H1 (cell line): ENCODE measurements around the gene PARP1. TPM values are rescaled to one million over a fixed set of nuclear protein-coding genes. Genes with fewer than 3 reads are reported as not detected.

Source experiments
- CTCF ChIA-PET: fragments of 300-600 bp; sonication (Branson Sonifier 250); formaldehyde crosslinking; loops from one replicate; lab custom pipeline; 2021; ENCODE audit not compliant: partially characterized antibody; lab: Charles Lee
- POLR2A ChIA-PET: fragments of 300-600 bp; sonication (Branson Sonifier 250); formaldehyde crosslinking; loops from one replicate; lab custom pipeline; 2021; ENCODE audit warnings: inconsistent platforms; ENCODE audit not compliant: partially characterized antibody; lab: Charles Lee
- DNase-seq, 2 experiments: peaks; one replicate each; pipeline versions ENCODE4 v3.0.0 to v3.0.0-alpha.2; 2010 to 2022; ENCODE audit warnings: low spot score in 2 of 2, low read depth in 1 of 2, mixed read lengths in 1 of 2
- FAIRE-seq: peaks from 2 replicates; lab custom pipeline; 2011; peaks lifted over from hg19 to GRCh38; lab: Jason Lieb, UNC
- H2AFZ ChIP-seq: 2 replicates; pipeline ENCODE4 v1.8.1; 2012; ENCODE audit warnings: low read length, inconsistent platforms
- H2AK5ac ChIP-seq: 2 replicates; pipeline ENCODE4 v1.6.1; 2013; ENCODE audit warnings: low read depth, low read length
- H2BK120ac ChIP-seq: replicated peaks from 2 replicates; pipeline ENCODE3; 2013; ENCODE audit warnings: low read depth, low read length, inconsistent platforms
- H2BK12ac ChIP-seq: 2 replicates; pipeline ENCODE4 v1.6.1; 2013; ENCODE audit warnings: low read depth, low read length
- H2BK15ac ChIP-seq: 2 replicates; pipeline ENCODE4 v1.6.1; 2013; ENCODE audit warnings: low read length
- H2BK20ac ChIP-seq: 2 replicates; pipeline ENCODE4 v1.6.1; 2013; ENCODE audit warnings: low read length
- H2BK5ac ChIP-seq: 2 replicates; pipeline ENCODE4 v1.6.1; 2013; ENCODE audit warnings: low read depth, low read length
- H3K14ac ChIP-seq: 2 replicates; pipeline ENCODE4 v1.6.1; 2013; ENCODE audit warnings: inconsistent platforms; ENCODE audit not compliant: insufficient read length
- H3K18ac ChIP-seq: 2 replicates; pipeline ENCODE4 v1.6.1; 2013; ENCODE audit warnings: low read length; ENCODE audit errors: extremely low read depth
- H3K23ac ChIP-seq: 2 replicates; pipeline ENCODE4 v1.6.1; 2013; ENCODE audit warnings: inconsistent platforms; ENCODE audit not compliant: insufficient read length
- H3K23me2 ChIP-seq: 2 replicates; pipeline ENCODE4 v1.6.1; 2013; ENCODE audit warnings: low read depth, low read length
- H3K27ac ChIP-seq: 2 replicates; pipeline ENCODE4 v1.6.1; 2011; ENCODE audit warnings: low read depth, low read length, inconsistent platforms
- H3K27me3 ChIP-seq, 4 experiments: replicated peaks in 1 of 4; 1 replicate in 1 of 4; 2 replicates in 3 of 4; pipeline versions ENCODE4 v1.6.1 to v1.8.1; 2011 to 2013; ENCODE audit warnings: low read length in 3 of 4, mild to moderate bottlenecking in 3 of 4, inconsistent platforms in 2 of 4, mixed read lengths in 2 of 4, moderate library complexity in 1 of 4; ENCODE audit not compliant: control insufficient read depth in 3 of 4, insufficient read depth in 3 of 4; ENCODE audit errors: extremely low read depth in 1 of 4
- H3K36me3 ChIP-seq, 4 experiments: 2 replicates each; pipeline versions ENCODE4 v1.6.1 to v1.8.1; 2011 to 2013; ENCODE audit warnings: mild to moderate bottlenecking in 4 of 4, low read length in 3 of 4, moderate library complexity in 2 of 4, control low read depth in 1 of 4, inconsistent platforms in 1 of 4; ENCODE audit not compliant: insufficient read depth in 4 of 4, control insufficient read depth in 2 of 4
- H3K4ac ChIP-seq: replicated peaks from 2 replicates; pipeline ENCODE3; 2013; ENCODE audit warnings: low read length, low read depth, mixed read lengths, inconsistent platforms; ENCODE audit not compliant: insufficient read length
- H3K4me1 ChIP-seq, 4 experiments: replicated peaks in 1 of 4; 1 replicate in 1 of 4; 2 replicates in 3 of 4; pipeline versions ENCODE4 v1.6.1 to v1.8.1; 2011 to 2013; ENCODE audit warnings: low read length in 3 of 4, inconsistent platforms in 2 of 4, mixed read lengths in 1 of 4; ENCODE audit not compliant: insufficient read depth in 4 of 4, control insufficient read depth in 3 of 4
- H3K4me2 ChIP-seq, 2 experiments: 2 replicates each; pipeline versions ENCODE4 v1.6.1 to v1.8.1; 2011 to 2013; ENCODE audit warnings: low read depth in 2 of 2, low read length in 2 of 2, control low read depth in 1 of 2, inconsistent platforms in 1 of 2, mild to moderate bottlenecking in 1 of 2; ENCODE audit not compliant: insufficient read depth in 1 of 2
- H3K4me3 ChIP-seq, 4 experiments: fragments of 200-600, 300-600 bp in 1 of 4; sonication (generic), shearing (Covaris generic), sonication (Bioruptor Twin) in 1 of 4; 2 replicates each; pipeline versions ENCODE4 v1.5.1 to v1.8.1; 2011 to 2016; ENCODE audit warnings: low read length in 4 of 4, low read depth in 3 of 4, control low read depth in 2 of 4, inconsistent platforms in 2 of 4, mild to moderate bottlenecking in 2 of 4, mixed read lengths in 1 of 4, moderate library complexity in 1 of 4; ENCODE audit not compliant: insufficient read depth in 2 of 4; ENCODE audit errors: extremely low read depth in 1 of 4
- H3K56ac ChIP-seq: replicated peaks from 2 replicates; pipeline ENCODE3; 2013; ENCODE audit warnings: low read depth, mild to moderate bottlenecking, mixed read lengths, low read length, inconsistent platforms; ENCODE audit not compliant: insufficient read length
- H3K79me1 ChIP-seq: 2 replicates; pipeline ENCODE4 v1.6.1; 2013; ENCODE audit warnings: low read depth, low read length, control low read depth
- H3K79me2 ChIP-seq, 2 experiments: 2 replicates each; pipeline versions ENCODE4 v1.6.1 to v1.8.1; 2012 to 2013; ENCODE audit warnings: low read length in 2 of 2, mild to moderate bottlenecking in 2 of 2, inconsistent platforms in 1 of 2; ENCODE audit not compliant: insufficient read depth in 2 of 2, control insufficient read depth in 1 of 2
- H3K9ac ChIP-seq, 4 experiments: replicated peaks in 1 of 4; 1 replicate in 1 of 4; 2 replicates in 3 of 4; pipeline versions ENCODE4 v1.6.1 to v1.8.1; 2011 to 2013; ENCODE audit warnings: low read depth in 3 of 4, low read length in 3 of 4, control low read depth in 2 of 4, mild to moderate bottlenecking in 2 of 4, moderate library complexity in 2 of 4, inconsistent platforms in 1 of 4; ENCODE audit errors: extremely low read depth in 1 of 4
- H3K9me3 ChIP-seq, 2 experiments: 2 replicates each; pipeline versions ENCODE4 v1.6.1 to v1.8.1; 2012 to 2013; ENCODE audit warnings: mild to moderate bottlenecking in 2 of 2, moderate library complexity in 2 of 2, control low read depth in 1 of 2, inconsistent platforms in 1 of 2, low read depth in 1 of 2, low read length in 1 of 2, mixed read lengths in 1 of 2; ENCODE audit not compliant: insufficient read depth in 2 of 2
- H4K20me1 ChIP-seq, 2 experiments: replicated peaks in 1 of 2; 2 replicates each; pipeline versions ENCODE3 to v1.8.1; 2011 to 2013; ENCODE audit warnings: inconsistent platforms in 2 of 2, low read length in 2 of 2, mild to moderate bottlenecking in 1 of 2; ENCODE audit not compliant: insufficient read depth in 2 of 2, control insufficient read depth in 1 of 2
- H4K5ac ChIP-seq: 2 replicates; pipeline ENCODE4 v1.6.1; 2013; ENCODE audit warnings: low read length, low read depth, mixed read lengths, inconsistent platforms; ENCODE audit not compliant: insufficient read length
- H4K8ac ChIP-seq: 2 replicates; pipeline ENCODE4 v1.8.0; 2013; ENCODE audit warnings: mild to moderate bottlenecking, moderate library complexity, low read length, inconsistent platforms; ENCODE audit not compliant: insufficient read depth; ENCODE audit errors: extremely low read depth
- H4K91ac ChIP-seq: replicated peaks from 2 replicates; pipeline ENCODE3; 2013; ENCODE audit warnings: low read length, mixed read lengths, inconsistent platforms; ENCODE audit not compliant: insufficient read length
- GABPA ChIP-seq: IDR thresholded peaks from 2 replicates; pipeline ENCODE4 v1.6.1; 2011; ENCODE audit warnings: mild to moderate bottlenecking, low read length, moderate library complexity, borderline replicate concordance; ENCODE audit not compliant: insufficient read depth
- KDM1A ChIP-seq: fragments of 200-600, 300-600 bp; sonication (generic); IDR thresholded peaks from 2 replicates; pipeline ENCODE4 v1.7.1; 2016; ENCODE audit warnings: mild to moderate bottlenecking, low read length, borderline replicate concordance
- YY1 ChIP-seq: IDR thresholded peaks from 2 replicates; pipeline ENCODE4 v1.6.1; 2011; ENCODE audit warnings: low read depth, mild to moderate bottlenecking, low read length
- WGBS, 2 experiments: shearing (Covaris generic) in 1 of 2; methylation state at CpG; one replicate each; pipeline versions ENCODE4 v1.1.6 to v1.1.7; 2013 to 2015; ENCODE audit warnings: low lambda C conversion rate in 2 of 2, mixed read lengths in 2 of 2, inconsistent platforms in 1 of 2, low coverage in 1 of 2, missing lambda C conversion rate in 1 of 2; ENCODE audit not compliant: insufficient replicate concordance in 2 of 2, insufficient coverage in 1 of 2, insufficient read length in 1 of 2; ENCODE audit errors: extremely low coverage in 1 of 2, missing lambda C conversion rate in 1 of 2; 5-methylcytosine and 5-hydroxymethylcytosine counted together
- polyA plus RNA-seq, 7 experiments: library from polyadenylated mRNA; depleted of rRNA in 3 of 7; stranded (reverse) in 5 of 7; unstranded in 2 of 7; fragments of >200 nt in 5 of 7; fragments of 200-250 nt in 2 of 7; gene quantifications; 1 replicate in 5 of 7; 2 replicates in 1 of 7; 4 replicates in 1 of 7; pipeline versions ENCODE4 v1.2.1 to v1.2.3, GENCODE V29; 2011 to 2013; ENCODE audit warnings: missing spikeins in 2 of 7, mixed read lengths in 2 of 7
- total RNA-seq: library from RNA; stranded (reverse); fragmentation: NEBNext Ultra II Directional; extraction: Animal tissue kit (Norgen Biotek cat#: 25700); gene quantifications from 2 replicates; pipeline ENCODE4 v1.2.1, GENCODE V29; 2021

The PARP1 gene
- total and polyA plus RNA-seq, 2 of the 8 experiments (the other 6 are each of a cell fraction or from before 2014, with no cell fraction given) = 416 to 441 TPM

DNA sequence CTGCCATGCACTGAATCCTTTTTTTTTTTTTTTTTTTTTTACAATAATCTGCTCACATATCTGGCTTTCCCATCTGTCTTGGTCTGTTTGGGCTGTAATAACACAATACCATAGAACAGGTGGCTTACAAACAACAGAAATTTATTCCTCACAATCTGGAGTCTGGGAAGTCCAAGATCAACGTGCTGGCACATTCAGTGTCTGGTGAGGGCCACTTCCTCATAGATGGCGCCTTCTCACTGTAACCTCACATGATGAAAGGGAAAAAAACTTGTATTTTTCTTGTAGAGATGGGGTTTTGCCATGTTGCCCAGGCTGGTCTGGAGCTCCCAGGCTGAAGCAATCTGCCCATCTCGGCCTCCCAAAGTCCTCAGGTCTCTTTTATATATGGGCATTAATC lies 13.0 kb upstream of the PARP1 start:
- Histone ChIP-seq H3K56ac (no peak overlapping the region), H3K4ac (no peak overlapping the region), H4K20me1 (no peaks in the 10 kb centered on the region), H4K91ac (no peak overlapping the region), H3K27me3 (no peaks in the 10 kb centered on the region), H3K14ac (no peak overlapping the region), H2BK15ac (no peak overlapping the region), H3K23ac (no peak overlapping the region), H2BK120ac (no peak overlapping the region), H3K9ac (no peak overlapping the region), H3K4me3 (no peak overlapping the region), H2BK20ac (no peak overlapping the region), H3K23me2 (no peaks in the 10 kb centered on the region), H3K9me3 (no peaks in the 10 kb centered on the region), H3K79me1 (no peaks in the 10 kb centered on the region), H2BK5ac (no peak overlapping the region), H3K18ac (no peak overlapping the region), H3K36me3 (no peaks in the 10 kb centered on the region), H2AFZ (no peak overlapping the region), H3K4me1 (peaks cover 0 to 2% (median 0%) of the 10 kb centered on the region in 4 experiments; a peak in 1 of 7 replicates), H2AK5ac (no peak overlapping the region), H4K5ac (no peak overlapping the region), H2BK12ac (no peak overlapping the region), H3K79me2 (no peaks in the 10 kb centered on the region)
- ChIA-PET CTCF (interaction anchor here (0.5 to 2.5 kb wide), 4 partner anchors 8 to 18 kb away, joined by 3 to 9 read pairs (median 6); no protein-coding TSS in a partner anchor), POLR2A (interaction anchor here (0.6 to 1.4 kb wide), 2 partner anchors 13 to 85 kb away, joined by 3 to 4 read pairs; partner anchors contain the start of gene PARP1)
- 92% methylated on average over 3 of the region's 3 CpGs; no CpG with 5 or more reads in 1 of the 2 experiments for WGBS, 2 experiments
- FAIRE-seq = no peak
- no peak for DNase-seq
- no peak for TF ChIP-seq YY1
- no peak for TF ChIP-seq KDM1A
- TF ChIP-seq GABPA = no peak
- TF ChIP-seq, all 59 proteins: peak for 0
- Histone ChIP-seq H4K8ac (no peak overlapping the region), H3K4me2 (no peak overlapping the region), H3K27ac (no peak overlapping the region)
